ENCODE measurements around the gene CCL15. TPM values are rescaled to one million over a fixed set of nuclear protein-coding genes. Genes with fewer than 3 reads are reported as not detected.

The CCL15 gene
- total and polyA plus RNA-seq, 3 experiments from 2014 or later: not detected

- Histone ChIP-seq H3K36me3 (ENCODE audit: insufficient read depth, low read length) (no peaks in the 10 kb centered on the region), H3K27ac (ENCODE audit: low read depth, low read length) (no peak within 1 kb of the TSS), H3K27me3 (ENCODE audit: insufficient read depth, low read length, poor library complexity, severe bottlenecking) (no peaks in the 10 kb centered on the region), H3K9me3 (ENCODE audit: low read length) (no peaks in the 10 kb centered on the region), H3K4me1 (ENCODE audit: insufficient read depth, low read length) (no peaks in the 10 kb centered on the region), H3K4me3 (ENCODE audit: low read length) (no peak within 1 kb of the TSS)
- peaks cover 4 to 14% (median 7%) of the 10 kb centered on the region in 3 donors for H3K4me1 Mint-ChIP-seq
- H3K4me3 Mint-ChIP-seq: no peak within 1 kb of the TSS
- H3K9me3 Mint-ChIP-seq: peaks cover 5 to 19% (median 6%) of the 10 kb centered on the region in 5 donors
- H3K27ac Mint-ChIP-seq: peak within 1 kb of the TSS in 3 of 8 donors; percentile 43 to 51 (median 44)
- POLR2A ChIA-PET: interaction anchor here (0.6 kb wide), 1 partner anchor 206 kb away, joined by 5 read pairs; no protein-coding TSS in a partner anchor
- H3K36me3 Mint-ChIP-seq: peaks cover 0 to 16% (median 0%) of the 10 kb centered on the region in 3 donors
- H3K27me3 Mint-ChIP-seq: peaks cover 0 to 3% of the 10 kb centered on the region in 2 donors
- DNase-seq: no peak
- CTCF ChIA-PET: no interaction called here
These were observed 14.7 kb downstream of the CCL15 start, which contains the start of gene CCL14 for GRCh38 chr17:35986643-35987042. CCL14 (minus strand) TSS chr17:35986729; CDS start chr17:35986649, 80 bp downstream.

GRCh38 chr17:35984140-35984539 is 17.2 kb downstream of the CCL15 start:
- CTCF ChIA-PET: interaction anchor here (2.6 kb wide), 1 partner anchor 165 kb away, joined by 9 read pairs; no protein-coding TSS in a partner anchor
- H3K27me3 Mint-ChIP-seq: peaks cover 0 to 2% of the 10 kb centered on the region in 2 donors
- H3K4me1 Mint-ChIP-seq: peaks cover 4 to 14% (median 7%) of the 10 kb centered on the region in 3 donors

GRCh38 chr17:35982409-35983191 is 18.8 kb downstream of the CCL15 start:
- H3K4me1 Mint-ChIP-seq: peaks cover 4 to 14% (median 7%) of the 10 kb centered on the region in 3 donors
- H3K27ac Mint-ChIP-seq: peak overlapping the region in 6 of 8 donors; percentile 4 to 83 (median 70)
- H3K36me3 Mint-ChIP-seq: no peaks in the 10 kb centered on the region
- H3K27ac ChIP-seq (ENCODE audit: low read depth, low read length): no peak overlapping the region
- no peaks in the 10 kb centered on the region for H3K4me1 ChIP-seq (ENCODE audit: insufficient read depth, low read length)
- H3K36me3 ChIP-seq (ENCODE audit: insufficient read depth, low read length): no peaks in the 10 kb centered on the region
- no peaks in the 10 kb centered on the region for H3K27me3 ChIP-seq (ENCODE audit: insufficient read depth, low read length, poor library complexity, severe bottlenecking)
- no peaks in the 10 kb centered on the region for H3K9me3 Mint-ChIP-seq
- no peak overlapping the region for H3K4me3 ChIP-seq (ENCODE audit: low read length)
- peaks cover 0 to 2% of the 10 kb centered on the region in 2 donors for H3K27me3 Mint-ChIP-seq
- no peak for DNase-seq
- ChIA-PET POLR2A (no interaction called here), CTCF (interaction anchor here (1.2 to 1.8 kb wide), 4 partner anchors 8 to 164 kb away, joined by 3 to 9 read pairs (median 7); no protein-coding TSS in a partner anchor)
- H3K4me3 Mint-ChIP-seq: no peak overlapping the region
- H3K9me3 ChIP-seq (ENCODE audit: low read length): no peaks in the 10 kb centered on the region

More at GRCh38 chr17:35984140-35984539, 17.2 kb downstream of the CCL15 start:
- DNase-seq: no peak
- POLR2A ChIA-PET: no interaction called here
- Mint-ChIP-seq H3K4me3 (no peak overlapping the region), H3K36me3 (peaks cover 0 to 9% (median 0%) of the 10 kb centered on the region in 3 donors), H3K9me3 (peaks cover 1 to 9% (median 5%) of the 10 kb centered on the region in 5 donors), H3K27ac (peak overlapping the region in 2 of 8 donors; percentile 47 to 77)
- Histone ChIP-seq H3K27ac (ENCODE audit: low read depth, low read length) (no peak overlapping the region), H3K27me3 (ENCODE audit: insufficient read depth, low read length, poor library complexity, severe bottlenecking) (no peaks in the 10 kb centered on the region), H3K4me3 (ENCODE audit: low read length) (no peak overlapping the region), H3K9me3 (ENCODE audit: low read length) (no peaks in the 10 kb centered on the region), H3K4me1 (ENCODE audit: insufficient read depth, low read length) (no peaks in the 10 kb centered on the region), H3K36me3 (ENCODE audit: insufficient read depth, low read length) (no peaks in the 10 kb centered on the region)

- H3K27me3 Mint-ChIP-seq: peaks cover 0 to 2% of the 10 kb centered on the region in 2 donors
- H3K9me3 Mint-ChIP-seq: no peaks in the 10 kb centered on the region
- H3K4me1 Mint-ChIP-seq: peaks cover 4 to 14% (median 7%) of the 10 kb centered on the region in 3 donors
- no peaks in the 10 kb centered on the region for H3K36me3 ChIP-seq (ENCODE audit: insufficient read depth, low read length)
- H3K36me3 Mint-ChIP-seq: no peaks in the 10 kb centered on the region
- H3K4me1 ChIP-seq (ENCODE audit: insufficient read depth, low read length): no peaks in the 10 kb centered on the region
- no peak for DNase-seq
- H3K27ac Mint-ChIP-seq: peak overlapping the region in 4 of 8 donors; percentile 4 to 66 (median 50)
- no peak overlapping the region for H3K4me3 Mint-ChIP-seq
- ChIA-PET CTCF (interaction anchor here (1.2 to 1.8 kb wide), 5 partner anchors 9 to 167 kb away, joined by 3 to 9 read pairs (median 7); no protein-coding TSS in a partner anchor), POLR2A (interaction anchor here (0.6 kb wide), 1 partner anchor 109 kb away, joined by 3 read pairs; no protein-coding TSS in a partner anchor)
- no peaks in the 10 kb centered on the region for H3K9me3 ChIP-seq (ENCODE audit: low read length)
- no peak overlapping the region for H3K4me3 ChIP-seq (ENCODE audit: low read length)
- no peaks in the 10 kb centered on the region for H3K27me3 ChIP-seq (ENCODE audit: insufficient read depth, low read length, poor library complexity, severe bottlenecking)
- H3K27ac ChIP-seq (ENCODE audit: low read depth, low read length): no peak overlapping the region
These were observed 19.4 kb downstream of the CCL15 start for GRCh38 chr17:35981908-35982330.

GRCh38 chr17:35981246-35981645 is 20.1 kb downstream of the CCL15 start, which contains the start of gene CCL16:
CCL16 (minus strand) TSS chr17:35981497; CDS start chr17:35981420, 77 bp downstream.
- no peak for DNase-seq
- H3K9me3 Mint-ChIP-seq: no peaks in the 10 kb centered on the region
- Histone ChIP-seq H3K4me1 (ENCODE audit: insufficient read depth, low read length) (no peaks in the 10 kb centered on the region), H3K4me3 (ENCODE audit: low read length) (no peak within 1 kb of the TSS), H3K9me3 (ENCODE audit: low read length) (no peaks in the 10 kb centered on the region), H3K27ac (ENCODE audit: low read depth, low read length) (no peak within 1 kb of the TSS), H3K36me3 (ENCODE audit: insufficient read depth, low read length) (no peaks in the 10 kb centered on the region), H3K27me3 (ENCODE audit: insufficient read depth, low read length, poor library complexity, severe bottlenecking) (no peaks in the 10 kb centered on the region)
- peak within 1 kb of the TSS in 6 of 8 donors; percentile 4 to 80 (median 64) for H3K27ac Mint-ChIP-seq
- H3K4me1 Mint-ChIP-seq: peaks cover 7 to 20% (median 11%) of the 10 kb centered on the region in 3 donors
- peaks cover 0 to 2% of the 10 kb centered on the region in 2 donors for H3K27me3 Mint-ChIP-seq
- CTCF ChIA-PET: interaction anchor here (1.2 to 1.8 kb wide), 5 partner anchors 9 to 168 kb away, joined by 3 to 9 read pairs (median 7); no protein-coding TSS in a partner anchor
- peak within 1 kb of the TSS in 1 of 7 donors; percentile 40 for H3K4me3 Mint-ChIP-seq
- no peaks in the 10 kb centered on the region for H3K36me3 Mint-ChIP-seq
- POLR2A ChIA-PET: interaction anchor here (0.6 kb wide), 1 partner anchor 109 kb away, joined by 3 read pairs; no protein-coding TSS in a partner anchor

GRCh38 chr17:35978346-35978745 is 23.0 kb downstream of the CCL15 start:
- no peaks in the 10 kb centered on the region for H3K36me3 ChIP-seq (ENCODE audit: insufficient read depth, low read length)
- Mint-ChIP-seq H3K36me3 (no peaks in the 10 kb centered on the region), H3K9me3 (no peaks in the 10 kb centered on the region), H3K4me3 (no peak overlapping the region), H3K4me1 (peaks cover 10 to 21% (median 21%) of the 10 kb centered on the region in 3 donors), H3K27me3 (no peaks in the 10 kb centered on the region), H3K27ac (no peak overlapping the region)
- ChIA-PET CTCF (interaction anchor here (1.5 to 13.2 kb wide), 3 partner anchors 27 to 505 kb away, joined by 3 to 212 read pairs (median 4); no protein-coding TSS in a partner anchor), POLR2A (no interaction called here)
- no peak for DNase-seq
- H3K4me1 ChIP-seq (ENCODE audit: insufficient read depth, low read length): no peaks in the 10 kb centered on the region
- no peak overlapping the region for H3K27ac ChIP-seq (ENCODE audit: low read depth, low read length)
- no peaks in the 10 kb centered on the region for H3K9me3 ChIP-seq (ENCODE audit: low read length)
- H3K4me3 ChIP-seq (ENCODE audit: low read length): no peak overlapping the region
- no peaks in the 10 kb centered on the region for H3K27me3 ChIP-seq (ENCODE audit: insufficient read depth, low read length, poor library complexity, severe bottlenecking)

- no peaks in the 10 kb centered on the region for H3K27me3 ChIP-seq (ENCODE audit: insufficient read depth, low read length, poor library complexity, severe bottlenecking)
- Mint-ChIP-seq H3K4me3 (no peak overlapping the region), H3K4me1 (peaks cover 10 to 21% (median 16%) of the 10 kb centered on the region in 3 donors), H3K27ac (peak overlapping the region in 1 of 8 donors; percentile 11), H3K9me3 (no peaks in the 10 kb centered on the region), H3K36me3 (no peaks in the 10 kb centered on the region), H3K27me3 (no peaks in the 10 kb centered on the region)
- no peak for DNase-seq
- no peaks in the 10 kb centered on the region for H3K36me3 ChIP-seq (ENCODE audit: insufficient read depth, low read length)
- no peaks in the 10 kb centered on the region for H3K9me3 ChIP-seq (ENCODE audit: low read length)
- POLR2A ChIA-PET: no interaction called here
- H3K27ac ChIP-seq (ENCODE audit: low read depth, low read length): no peak overlapping the region
- H3K4me1 ChIP-seq (ENCODE audit: insufficient read depth, low read length): no peaks in the 10 kb centered on the region
- CTCF ChIA-PET: interaction anchor here (0.8 to 13.2 kb wide), 3 partner anchors 81 to 505 kb away, joined by 3 to 212 read pairs (median 3); no protein-coding TSS in a partner anchor
- no peak overlapping the region for H3K4me3 ChIP-seq (ENCODE audit: low read length)
These were observed 23.8 kb downstream of the CCL15 start for GRCh38 chr17:35977509-35977908.
